NCI-H146 (cell line): ENCODE measurements around the gene IKZF3.
"Not testable (repeated sequence)": the region's sequence is repeated elsewhere in the genome, so short reads cannot be mapped to it uniquely, and the experiment has no call there.

Source experiments
- DNase-seq: peaks from one replicate; lab custom pipeline; 2025; lab: John Stamatoyannopoulos, UW

The IKZF3 gene

DNA sequence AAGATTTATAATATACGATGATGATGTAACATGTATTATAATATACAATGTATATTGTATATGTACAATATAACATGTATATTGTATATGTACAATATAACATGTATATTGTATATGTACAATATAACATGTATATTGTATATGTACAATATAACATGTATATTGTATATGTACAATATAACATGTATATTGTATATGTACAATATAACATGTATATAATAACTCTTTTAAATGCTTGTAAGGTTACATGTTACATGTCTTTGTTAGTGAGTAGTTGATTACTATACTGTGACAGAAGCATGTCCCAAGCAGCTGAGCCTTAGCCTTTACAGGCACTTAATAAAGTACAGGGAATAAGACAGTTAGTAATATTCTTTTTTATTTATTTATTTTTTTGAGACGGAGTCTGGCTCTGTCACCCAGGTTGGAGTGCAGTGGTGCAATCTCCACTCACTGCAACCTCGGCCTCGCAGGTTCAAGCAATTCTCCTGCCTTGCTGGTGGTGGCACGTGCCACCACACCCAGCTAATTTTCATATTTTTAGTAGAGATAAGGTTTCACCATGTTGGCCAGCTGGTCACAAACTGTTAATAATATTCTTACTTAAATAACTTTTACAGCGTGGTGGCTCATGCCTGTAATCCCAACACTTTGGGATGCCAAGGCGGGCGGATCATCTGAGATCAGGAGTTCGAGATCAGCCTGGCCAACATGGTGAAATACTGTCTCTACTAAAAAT lies 8.0 kb downstream of the IKZF3 start:
- DNase-seq = not testable (repeated sequence)

DNA sequence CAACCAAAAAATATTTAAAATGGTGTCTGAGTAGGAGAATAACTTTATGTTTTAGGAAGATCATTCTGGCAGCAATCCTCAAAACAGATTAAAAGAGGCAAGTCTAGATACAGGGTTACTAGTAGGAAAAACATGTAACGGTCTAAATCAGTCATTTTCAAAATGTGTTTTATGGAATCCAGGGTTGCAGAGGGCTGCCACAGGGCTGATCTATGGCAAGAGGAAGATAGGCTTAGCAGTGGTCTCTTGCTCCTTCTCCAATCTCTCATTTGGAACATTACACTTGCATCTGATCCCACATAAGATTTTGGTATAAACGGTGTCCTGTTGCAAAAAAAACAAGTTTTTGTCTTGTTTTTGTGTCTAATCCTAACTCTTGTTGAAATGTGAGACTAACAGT lies 9.2 kb downstream of the IKZF3 start:
- DNase-seq = no peak

DNA sequence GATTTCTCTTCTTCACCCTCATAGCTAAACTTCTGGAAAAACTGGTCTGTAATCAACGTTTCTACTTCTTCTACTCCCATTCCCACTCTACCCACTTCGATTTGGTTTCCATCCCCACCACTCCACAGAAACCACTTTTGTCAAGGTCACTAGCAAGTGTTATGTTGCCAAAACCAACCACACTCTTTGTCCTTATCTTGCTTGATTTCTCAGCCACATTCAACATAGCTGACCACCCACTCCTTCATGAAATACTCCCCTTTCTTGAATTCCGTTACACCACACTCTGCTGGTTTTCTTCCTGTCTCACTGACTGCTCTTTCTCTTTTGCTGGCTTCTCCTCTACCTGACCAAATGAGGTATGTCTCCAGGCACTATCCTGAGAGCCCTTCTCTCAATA lies 11.9 kb downstream of the IKZF3 start:
- no peak for DNase-seq

DNA sequence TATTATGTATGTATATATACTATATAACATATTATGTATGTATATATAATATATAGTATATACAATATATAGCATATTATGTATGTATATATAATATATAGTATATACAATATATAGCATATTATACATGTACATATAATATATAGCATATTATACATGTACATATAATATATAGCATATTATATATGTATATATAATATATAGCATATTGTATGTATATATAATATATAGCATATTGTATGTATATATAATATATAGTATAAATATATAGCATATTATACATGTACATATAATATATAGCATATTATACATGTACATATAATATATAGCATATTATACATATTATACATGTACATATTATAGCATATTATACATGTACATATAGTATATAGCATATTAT lies 13.9 kb downstream of the IKZF3 start:
- not testable (repeated sequence) for DNase-seq

DNA sequence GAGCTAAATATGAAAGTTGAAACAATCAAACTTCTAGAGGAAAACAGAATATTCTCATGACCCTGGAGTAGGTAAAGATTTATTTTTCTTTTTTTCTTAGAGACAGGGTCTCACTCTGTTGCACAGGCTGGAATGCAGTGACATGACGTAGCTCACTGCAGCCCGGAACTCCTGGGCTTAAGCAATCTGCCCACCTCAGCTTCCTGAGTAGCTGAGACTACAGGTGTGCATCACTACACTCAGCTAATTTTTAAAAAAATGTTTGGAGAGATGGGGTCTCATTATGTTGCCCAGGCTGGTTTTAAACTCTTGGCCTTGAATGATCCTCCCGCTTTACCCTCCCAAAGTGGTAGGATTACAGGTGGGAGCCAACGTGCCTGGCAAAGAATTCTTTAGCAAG lies 15.5 kb downstream of the IKZF3 start:
- no peak for DNase-seq

DNA sequence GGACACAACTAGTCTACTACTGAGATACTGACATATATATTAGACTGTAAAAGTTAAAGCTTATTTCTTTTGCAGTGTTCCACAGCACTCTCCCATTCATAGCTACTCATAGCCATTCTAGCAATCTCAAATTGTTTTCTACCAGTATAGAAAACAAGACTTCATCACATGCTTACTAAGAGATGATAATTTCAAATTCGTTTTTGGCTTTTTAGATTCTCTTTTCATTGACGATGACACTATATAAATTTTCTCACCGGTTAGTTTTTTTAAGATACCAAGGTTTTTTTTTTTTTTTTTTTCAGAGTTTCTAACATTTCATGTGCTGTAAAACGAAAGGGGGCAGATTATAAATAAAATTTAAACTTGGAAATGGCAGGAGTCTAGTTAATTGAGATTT lies 17.9 kb downstream of the IKZF3 start:
- DNase-seq = no peak

DNA sequence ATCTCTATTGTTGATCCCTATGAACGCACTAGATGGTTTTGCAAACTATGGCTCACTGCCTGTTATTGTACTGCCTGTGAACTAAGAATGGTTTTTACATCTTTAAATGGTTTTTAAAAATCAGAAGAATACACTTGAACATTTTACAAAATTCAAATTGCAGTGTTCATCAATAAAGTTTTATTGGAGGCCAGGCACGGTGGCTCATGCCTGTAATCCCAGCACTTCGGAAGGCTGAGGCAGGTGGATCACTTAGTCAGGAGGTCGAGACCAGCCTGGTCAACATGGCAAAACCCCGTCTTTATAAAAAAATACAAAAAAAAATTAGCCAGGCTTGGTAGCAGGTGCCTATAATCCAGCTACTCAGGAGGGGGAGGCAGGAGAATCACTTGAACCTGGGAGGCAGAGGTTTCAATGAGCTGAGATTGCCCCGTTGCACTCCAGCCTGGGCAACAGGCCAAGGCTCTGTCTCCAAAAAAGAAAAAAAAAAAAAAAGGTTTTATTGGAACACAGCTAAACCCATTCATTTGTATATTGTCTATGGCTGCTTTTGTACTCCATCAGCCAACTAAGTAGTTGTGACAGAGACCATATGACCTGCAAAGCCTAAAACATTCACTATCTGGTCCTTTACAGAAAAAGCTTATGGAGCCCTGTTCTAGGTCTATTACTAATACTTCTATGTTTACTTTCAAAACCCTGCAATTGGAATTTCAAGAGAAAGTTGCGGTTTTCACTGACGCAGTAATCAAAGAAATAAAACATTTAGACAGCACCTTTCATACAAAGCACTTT lies 18.9 kb downstream of the IKZF3 start:
- DNase-seq = no peak

DNA sequence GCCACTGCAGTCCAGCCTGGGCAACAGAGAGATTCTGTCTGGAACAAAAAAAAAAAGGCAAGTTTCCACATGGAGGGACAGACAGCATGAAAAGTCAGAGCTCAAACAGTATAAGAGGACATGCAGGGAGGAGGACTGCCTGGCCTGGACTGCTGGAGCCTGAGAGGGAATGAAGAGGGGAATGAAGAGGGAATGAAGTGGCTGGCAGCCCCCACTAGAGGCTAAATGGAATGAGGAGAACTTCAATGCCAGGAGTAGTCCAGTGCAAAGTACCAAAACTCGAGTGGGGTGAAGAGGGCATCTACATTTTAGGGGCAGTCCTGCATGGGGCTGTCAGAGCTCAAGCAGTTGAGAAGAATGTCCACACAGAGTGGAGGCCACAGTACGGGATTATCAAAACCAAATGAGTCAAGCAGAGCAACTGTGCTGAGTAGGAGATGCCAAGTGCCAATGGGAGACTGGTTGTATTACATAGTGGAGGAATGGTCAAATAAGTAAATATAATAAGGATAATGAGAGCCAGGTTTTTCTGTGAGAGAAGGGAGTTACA lies 22.9 kb downstream of the IKZF3 start:
- no peak for DNase-seq

DNA sequence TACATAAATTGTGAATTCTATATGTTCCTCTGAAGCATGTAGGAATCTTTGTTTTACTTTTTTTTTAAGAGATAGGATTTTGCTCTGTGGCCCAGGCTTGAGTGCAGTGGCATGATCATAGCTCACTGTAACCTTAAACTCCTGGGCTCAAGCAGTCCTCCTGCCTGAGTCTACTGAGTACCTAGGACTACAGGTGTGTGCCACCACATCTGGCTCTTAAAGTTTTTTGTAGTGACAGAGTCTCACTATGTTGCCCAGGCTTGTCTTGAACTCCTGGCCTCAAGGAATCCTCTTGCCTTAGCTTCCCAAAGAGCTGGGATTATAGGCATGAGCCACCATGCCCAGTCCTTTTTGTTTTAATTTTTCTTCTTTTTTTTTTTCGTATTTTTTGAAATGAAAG lies 25.3 kb downstream of the IKZF3 start:
- no peak for DNase-seq

DNA sequence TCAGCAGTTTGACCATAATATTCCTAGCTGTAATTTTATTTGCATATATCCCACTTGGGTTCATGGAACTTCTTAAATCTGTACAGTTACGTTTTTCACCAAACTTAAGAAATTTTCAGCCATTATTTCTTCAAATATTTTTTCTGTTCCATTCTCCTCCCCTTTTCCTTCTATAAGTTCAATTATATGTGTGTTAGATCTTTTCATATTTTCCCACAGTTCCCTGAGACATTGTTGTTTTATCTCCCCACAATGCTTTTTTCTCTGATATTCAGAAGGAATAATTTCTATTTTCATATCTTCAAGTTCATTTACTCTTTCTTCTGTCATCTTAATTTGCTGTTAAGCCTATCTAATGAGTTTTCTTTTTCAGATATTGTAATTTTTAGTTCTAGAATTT lies 26.1 kb downstream of the IKZF3 start:
- DNase-seq = no peak

DNA sequence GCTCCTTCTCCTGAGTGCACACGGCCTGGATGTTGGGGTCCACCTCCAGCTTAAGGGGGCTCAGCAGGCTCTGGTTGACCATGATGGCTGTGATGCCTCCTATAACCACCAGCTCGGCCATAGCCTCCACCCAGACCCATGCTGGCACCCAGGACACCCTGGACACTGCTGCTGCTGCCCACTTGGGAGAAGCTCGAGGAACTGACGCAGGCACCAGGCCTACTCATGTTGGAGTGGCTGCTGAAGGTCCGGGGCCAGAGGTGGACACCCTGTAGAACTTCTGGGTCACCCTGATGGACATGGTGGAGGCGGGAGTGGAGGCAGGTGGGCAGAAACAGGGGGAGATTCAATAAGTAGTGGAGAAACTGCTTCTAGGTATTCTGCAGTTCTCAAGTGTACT lies 28.0 kb downstream of the IKZF3 start:
- DNase-seq = no peak

DNA sequence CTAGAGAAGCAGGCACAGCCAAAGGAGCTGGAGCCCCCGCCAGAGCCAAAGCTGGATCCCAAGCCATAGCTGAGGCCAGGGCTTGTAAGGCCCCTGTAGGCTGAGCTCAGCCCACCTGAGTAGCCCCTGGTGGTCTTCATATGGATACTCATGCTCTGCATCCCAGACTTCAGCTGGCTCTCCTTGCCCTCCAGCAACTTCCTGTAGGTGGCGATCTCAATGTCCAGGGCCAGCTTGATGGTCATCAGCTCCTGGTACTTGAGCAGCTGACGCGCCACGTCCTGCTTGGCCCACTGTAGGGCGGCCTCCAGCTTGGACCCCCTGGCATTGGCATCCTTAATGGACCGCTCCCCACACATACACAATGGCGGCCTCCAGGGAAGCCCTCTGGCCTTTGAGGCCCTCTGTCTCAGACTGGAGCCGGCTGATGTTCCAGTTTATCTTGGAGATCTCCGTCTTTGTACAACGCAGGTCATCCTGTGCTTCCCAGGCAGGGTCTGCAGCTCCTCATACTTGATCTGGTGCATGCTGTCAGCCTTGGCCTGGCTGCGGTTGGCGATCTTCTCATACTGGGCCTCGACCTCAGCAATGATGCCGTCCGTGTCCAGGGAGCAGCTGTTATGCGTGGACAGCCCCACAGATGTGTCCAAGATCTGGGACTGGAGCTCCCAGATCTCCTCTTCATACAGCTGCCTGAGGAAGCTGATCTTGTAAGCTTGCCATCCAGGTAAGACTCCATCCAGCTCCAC lies 28.9 kb downstream of the IKZF3 start:
- no peak for DNase-seq

DNA sequence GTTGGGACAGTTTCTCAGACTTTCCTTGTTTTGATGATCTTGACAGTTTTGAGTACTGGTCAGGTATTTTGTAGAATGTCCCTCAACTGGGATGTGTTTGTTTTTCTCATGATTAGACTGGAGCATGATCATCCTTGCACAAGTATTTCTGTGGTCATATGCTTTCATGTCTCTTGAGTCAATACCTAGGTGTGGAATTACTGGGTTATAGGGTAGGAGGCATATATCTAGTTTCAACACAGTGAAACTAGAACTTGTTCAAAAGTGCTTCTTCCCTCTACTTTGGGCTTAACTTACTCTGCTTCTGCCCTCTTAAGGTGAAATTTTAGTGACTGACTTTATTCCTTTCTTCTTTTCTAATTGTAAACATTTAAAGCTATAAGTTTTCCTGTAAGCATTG lies 30.1 kb downstream of the IKZF3 start:
- DNase-seq = no peak

DNA sequence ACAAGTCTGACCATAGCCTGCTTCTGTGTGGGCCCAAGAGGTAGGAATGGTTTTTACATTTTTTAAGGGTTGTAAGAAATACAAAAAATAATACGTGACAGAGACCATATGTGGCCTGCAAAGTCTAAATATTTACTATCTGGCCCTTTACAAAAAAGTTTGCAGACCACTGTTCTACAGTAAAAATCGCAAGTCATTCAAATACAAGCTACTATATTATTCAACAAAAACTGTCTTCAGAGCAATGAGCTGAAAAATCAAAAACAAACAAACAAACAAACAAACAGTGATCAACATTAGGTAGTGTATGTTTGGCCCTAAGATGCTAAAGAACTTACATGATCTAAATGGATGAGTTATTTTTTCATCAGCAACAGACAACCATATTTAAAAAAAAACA lies 32.5 kb downstream of the IKZF3 start:
- DNase-seq = no peak

DNA sequence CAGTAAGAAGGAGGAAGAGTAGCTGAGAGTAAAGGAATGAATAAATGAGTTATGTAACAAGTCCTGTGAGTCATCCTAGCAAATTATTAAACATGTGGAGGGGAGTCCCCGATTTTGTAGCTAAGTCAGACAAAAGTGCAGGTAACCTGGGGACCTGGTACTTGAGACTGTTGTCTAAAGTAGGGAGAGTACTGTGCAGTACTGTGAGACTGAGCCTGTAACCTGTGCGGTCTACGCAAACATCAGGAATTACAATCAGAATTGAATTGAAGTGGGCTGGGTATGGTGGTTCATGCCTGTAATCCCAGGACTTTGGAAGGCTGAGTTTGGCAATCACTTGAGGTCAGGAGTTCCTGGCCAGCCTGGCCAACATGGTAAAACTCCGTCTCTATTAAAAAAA lies 35.7 kb downstream of the IKZF3 start:
- no peak for DNase-seq

DNA sequence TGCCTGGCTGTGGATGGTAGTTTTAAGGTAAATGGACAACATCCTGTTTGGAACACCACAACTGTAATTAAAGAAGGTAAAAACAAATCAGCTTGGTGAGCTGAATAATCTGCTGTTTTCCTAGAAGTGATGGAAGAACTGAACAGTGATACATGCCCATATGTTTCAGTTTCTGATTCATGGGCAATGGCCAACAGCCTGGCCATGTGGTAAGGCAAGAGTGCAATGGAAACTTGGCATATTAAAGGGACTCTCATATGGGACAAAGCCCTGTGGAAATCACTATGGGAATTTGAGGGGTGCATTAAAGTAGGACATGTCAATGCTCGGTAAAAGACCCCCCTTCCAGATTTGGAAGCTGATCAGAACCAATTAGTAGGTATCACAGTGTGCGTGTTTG lies 37.8 kb downstream of the IKZF3 start:
- DNase-seq = no peak

DNA sequence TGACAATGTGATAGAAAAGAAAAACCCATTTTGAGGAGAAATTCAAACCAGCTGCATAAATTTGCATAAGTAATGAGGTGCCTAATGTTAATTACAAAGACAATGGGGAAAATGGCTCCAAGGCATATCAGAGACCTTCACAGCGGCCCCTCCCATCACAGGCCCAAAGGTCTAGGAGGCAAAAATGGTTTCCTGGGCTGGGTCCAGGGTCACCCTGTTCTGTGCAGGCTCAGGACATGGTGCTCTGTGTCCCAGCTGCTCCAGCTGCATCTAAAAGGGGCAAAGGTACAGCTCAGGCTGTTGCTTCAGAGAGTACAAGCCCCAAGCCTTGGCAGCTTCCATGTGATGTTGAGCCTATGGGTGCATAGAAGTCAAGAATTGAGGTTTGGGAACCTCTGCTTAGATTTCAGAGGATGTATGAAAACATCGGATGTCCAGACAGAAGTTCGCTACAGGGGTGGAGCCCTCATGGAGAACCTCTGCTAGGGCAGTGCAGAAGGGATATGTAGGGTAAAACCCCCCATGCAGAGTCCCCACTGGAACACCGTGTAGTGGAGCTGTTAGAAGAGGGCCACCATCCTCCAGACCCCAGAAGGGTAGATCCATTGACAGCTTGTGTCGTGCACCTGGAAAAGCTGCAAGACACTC lies 40.6 kb downstream of the IKZF3 start:
- DNase-seq = no peak

DNA sequence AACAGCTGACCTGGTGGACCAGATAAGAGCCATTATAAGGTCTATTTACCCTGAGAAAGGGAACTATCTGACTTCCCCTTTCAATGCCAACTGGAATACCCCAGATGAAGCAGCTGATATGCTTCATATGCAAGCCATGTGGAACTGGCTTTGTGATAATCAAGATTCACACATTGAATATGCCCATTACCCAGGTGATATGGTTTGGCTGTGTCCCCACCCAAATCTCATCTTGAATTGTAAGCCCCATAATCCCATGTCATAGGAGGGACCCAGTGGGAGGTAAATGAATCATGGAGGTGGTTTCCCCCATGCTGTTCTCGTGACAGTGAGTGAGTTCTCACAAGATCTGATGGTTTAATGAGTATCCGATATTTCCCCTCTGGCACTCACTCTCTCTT lies 42.1 kb downstream of the IKZF3 start:
- no peak for DNase-seq

DNA sequence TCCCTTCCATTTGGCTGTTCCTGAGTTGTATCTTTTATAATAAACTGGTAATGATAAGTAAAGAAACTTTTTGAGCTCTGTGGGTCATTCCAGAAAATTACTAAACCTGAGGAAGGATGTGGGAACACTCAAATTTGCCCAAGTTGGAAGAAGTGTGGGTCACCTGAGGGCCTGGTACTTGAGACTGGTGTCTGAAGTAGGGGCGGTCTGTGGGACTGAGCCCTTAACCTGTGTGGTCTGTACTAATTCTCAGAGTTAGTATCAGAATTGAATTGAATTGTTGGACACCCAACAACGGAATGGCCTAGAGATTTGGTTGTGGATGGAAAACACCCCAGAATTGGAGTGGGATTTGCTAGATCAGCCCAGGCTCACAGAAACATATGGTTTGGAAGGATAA lies 43.1 kb downstream of the IKZF3 start:
- no peak for DNase-seq

DNA sequence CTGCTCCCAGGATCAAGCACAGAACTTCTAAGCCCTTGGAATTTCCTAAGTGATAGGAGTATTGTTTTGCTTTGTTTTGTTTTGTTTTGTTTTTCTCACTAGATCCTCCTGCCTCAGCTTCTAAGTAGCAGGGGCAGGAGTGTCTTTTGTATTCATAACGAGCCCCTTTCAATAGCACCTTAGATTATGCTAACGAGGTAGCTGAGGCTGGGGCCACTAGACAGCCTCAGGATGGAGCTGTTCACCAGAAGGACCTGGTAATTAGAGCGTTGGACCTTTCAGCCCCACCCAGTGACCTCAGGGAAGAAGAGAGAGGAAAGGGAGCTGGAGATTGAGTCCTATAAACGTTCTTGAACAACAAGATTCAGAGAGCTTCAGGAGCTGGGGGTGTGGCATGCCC lies 43.6 kb downstream of the IKZF3 start:
- DNase-seq = no peak

DNA sequence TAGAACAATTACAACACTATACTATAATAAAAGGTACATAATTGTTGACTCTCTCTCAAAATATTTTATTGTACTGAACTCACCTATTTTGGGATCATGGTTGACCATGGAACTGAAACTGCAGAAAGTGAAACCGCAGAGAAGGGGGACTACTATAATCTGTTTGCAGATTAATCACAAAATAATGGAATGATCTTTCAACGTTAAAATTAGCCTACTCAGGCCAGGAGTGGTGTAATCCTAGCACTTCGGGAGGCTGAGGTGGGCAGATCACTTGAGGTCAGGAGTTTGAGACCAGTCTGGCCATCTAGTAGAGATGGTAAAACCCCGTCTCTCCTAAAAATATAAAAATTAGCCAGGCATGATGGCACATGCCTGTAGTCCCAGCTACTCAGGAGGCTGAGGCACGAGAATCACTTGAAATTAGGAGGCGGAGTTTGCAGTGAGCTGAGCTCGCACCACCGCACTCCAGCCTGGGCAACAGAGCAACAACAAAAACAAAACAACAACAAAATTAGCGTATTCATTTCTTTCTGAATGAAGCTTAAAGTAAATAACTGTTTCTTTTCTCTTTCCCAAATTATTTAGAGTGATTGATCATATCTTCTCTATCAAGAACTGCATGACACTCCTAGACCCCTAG lies 45.6 kb downstream of the IKZF3 start:
- no peak for DNase-seq

DNA sequence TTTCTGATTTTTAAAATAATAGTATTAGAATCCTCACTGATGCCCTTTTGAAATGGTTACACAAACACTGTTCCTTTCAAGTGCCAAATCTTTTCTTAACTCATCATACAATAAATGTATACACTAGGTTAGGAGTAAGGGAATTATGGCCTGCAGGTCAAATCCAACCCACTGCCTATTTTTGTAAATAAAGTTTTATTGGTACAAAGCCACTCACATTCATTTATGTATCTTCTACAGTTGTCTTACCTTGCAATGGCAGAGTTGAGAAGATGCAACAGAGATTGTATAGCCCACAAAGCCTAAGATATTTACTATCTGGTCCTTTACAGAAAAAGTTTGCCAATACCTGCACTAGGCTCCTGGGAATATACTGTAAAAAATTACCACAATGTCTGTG lies 47.8 kb downstream of the IKZF3 start:
- DNase-seq = no peak
